CD4-positive, alpha-beta memory T cell (primary cell): ENCODE measurements around the gene SIX1. TPM values are rescaled to one million over a fixed set of nuclear protein-coding genes. Genes with fewer than 3 reads are reported as not detected.

ENCODE experiments used
- CTCF ChIA-PET: fragments of 350-600 bp; sonication (Branson Sonifier 250); formaldehyde crosslinking; loops from one replicate; lab custom pipeline; 2021; ENCODE audit warnings: inconsistent platforms; ENCODE audit not compliant: partially characterized antibody; lab: Charles Lee
- POLR2A ChIA-PET: fragments of 350-600 bp; sonication (Branson Sonifier 250); formaldehyde crosslinking; loops from one replicate; lab custom pipeline; 2021; ENCODE audit not compliant: partially characterized antibody; lab: Charles Lee
- DNase-seq, 5 donors: peaks; one replicate each; pipeline versions ENCODE4 v3.0.0 to v3.0.0-alpha.2; 2020 to 2022; ENCODE audit warnings: mixed read lengths in 1 of 5
- H3K27ac ChIP-seq: one replicate; pipeline ENCODE4 v1.7.0; 2013; ENCODE audit warnings: low read depth, low read length
- H3K27me3 ChIP-seq: 2 replicates; pipeline ENCODE4 v1.7.0; 2013; ENCODE audit warnings: mild to moderate bottlenecking, low read length, moderate library complexity; ENCODE audit not compliant: insufficient read depth
- H3K36me3 ChIP-seq: 2 replicates; pipeline ENCODE4 v1.7.0; 2013; ENCODE audit warnings: mild to moderate bottlenecking, low read length, moderate library complexity; ENCODE audit not compliant: insufficient read depth
- H3K4me1 ChIP-seq: 2 replicates; pipeline ENCODE4 v1.7.0; 2013; ENCODE audit warnings: mild to moderate bottlenecking, low read length, moderate library complexity; ENCODE audit not compliant: insufficient read depth
- H3K4me3 ChIP-seq, 2 donors: one replicate each; pipeline ENCODE4 v1.7.0; 2013; ENCODE audit warnings: low read length in 2 of 2, mild to moderate bottlenecking in 1 of 2
- H3K9me3 ChIP-seq, 2 donors: one replicate each; pipeline ENCODE4 v1.7.0; 2013; ENCODE audit warnings: low read length in 2 of 2, control low read depth in 1 of 2; ENCODE audit not compliant: control insufficient read depth in 1 of 2
- H3K27ac Mint-ChIP-seq, 7 donors: one replicate each; pipeline ENCODE4 v1.8.0; 2020 to 2021; ENCODE audit warnings: mixed read lengths in 7 of 7, mild to moderate bottlenecking in 6 of 7, inconsistent platforms in 3 of 7, moderate library complexity in 3 of 7
- H3K27me3 Mint-ChIP-seq, 2 donors: one replicate each; pipeline ENCODE4 v1.8.0; 2020 to 2021; ENCODE audit warnings: mixed read lengths in 2 of 2
- H3K36me3 Mint-ChIP-seq, 2 donors: one replicate each; pipeline ENCODE4 v1.8.0; 2020 to 2021; ENCODE audit warnings: mixed read lengths in 2 of 2, inconsistent platforms in 1 of 2, mild to moderate bottlenecking in 1 of 2
- H3K4me1 Mint-ChIP-seq, 4 donors: one replicate each; pipeline ENCODE4 v1.8.0; 2020 to 2021; ENCODE audit warnings: mixed read lengths in 4 of 4, mild to moderate bottlenecking in 1 of 4
- H3K4me3 Mint-ChIP-seq, 8 donors: one replicate each; pipeline ENCODE4 v1.8.0; 2020 to 2021; ENCODE audit warnings: mixed read lengths in 8 of 8, mild to moderate bottlenecking in 7 of 8, moderate library complexity in 6 of 8, inconsistent platforms in 3 of 8
- H3K9me3 Mint-ChIP-seq, 8 donors: one replicate each; pipeline ENCODE4 v1.8.0; 2020 to 2021; ENCODE audit warnings: mixed read lengths in 8 of 8, mild to moderate bottlenecking in 5 of 8, inconsistent platforms in 3 of 8, moderate library complexity in 1 of 8
- intact Hi-C: fragments of 100-400 bp; cut with micrococcal nuclease; formaldehyde crosslinking; loops from one replicate; pipeline ENCODE4 v1.15.1; 2023
- polyA plus RNA-seq, 2 donors: library from polyadenylated mRNA; unstranded; fragments of 300-500 nt; fragmentation: Illumina TruSeq; gene quantifications; one replicate each; pipeline ENCODE4 v1.2.3, GENCODE V29; 2021
- total RNA-seq, 2 experiments: library from RNA; stranded (reverse); gene quantifications; one replicate each; pipeline ENCODE4 v1.2.3, GENCODE V29; 2021

Gene SIX1
- total and polyA plus RNA-seq, 4 experiments from 2014 or later: not detected

- ChIA-PET POLR2A (no interaction called here), CTCF (interaction anchor here (0.7 kb wide), 1 partner anchor 484 kb away, joined by 3 read pairs; no protein-coding TSS in a partner anchor)
- Histone ChIP-seq H3K27me3 (no peaks in the 10 kb centered on the region), H3K4me1 (no peaks in the 10 kb centered on the region), H3K27ac (no peak overlapping the region), H3K9me3 (no peaks in the 10 kb centered on the region), H3K36me3 (no peaks in the 10 kb centered on the region), H3K4me3 (no peak overlapping the region)
- Mint-ChIP-seq H3K27ac (no peak overlapping the region), H3K27me3 (peaks cover 5 to 16% of the 10 kb centered on the region in 2 donors), H3K4me1 (no peaks in the 10 kb centered on the region), H3K36me3 (peaks cover 0 to 4% of the 10 kb centered on the region in 2 donors), H3K4me3 (no peak overlapping the region), H3K9me3 (no peaks in the 10 kb centered on the region)
- DNase-seq: no peak
- intact Hi-C loops: no loop called here
Measured at GRCh38 chr14:60679566-60680258, 30.4 kb upstream of the SIX1 start.

GRCh38 chr14:60677701-60678100, 28.4 kb upstream of the SIX1 start:
- peaks cover 0 to 4% of the 10 kb centered on the region in 2 donors for H3K36me3 Mint-ChIP-seq
- no peaks in the 10 kb centered on the region for H3K4me1 ChIP-seq
- CTCF ChIA-PET: no interaction called here
- no peak for DNase-seq
- H3K27ac Mint-ChIP-seq: no peak overlapping the region
- H3K36me3 ChIP-seq: no peaks in the 10 kb centered on the region
- POLR2A ChIA-PET: no interaction called here
- intact Hi-C loops: no loop called here
- no peaks in the 10 kb centered on the region for H3K9me3 ChIP-seq
- H3K27ac ChIP-seq: no peak overlapping the region
- no peak overlapping the region for H3K4me3 Mint-ChIP-seq
- no peaks in the 10 kb centered on the region for H3K27me3 ChIP-seq
- H3K4me1 Mint-ChIP-seq: no peaks in the 10 kb centered on the region
- no peaks in the 10 kb centered on the region for H3K9me3 Mint-ChIP-seq
- peaks cover 3 to 11% of the 10 kb centered on the region in 2 donors for H3K27me3 Mint-ChIP-seq
- H3K4me3 ChIP-seq: no peak overlapping the region

- H3K4me3 Mint-ChIP-seq: no peak overlapping the region
- no peak overlapping the region for H3K27ac Mint-ChIP-seq
- intact Hi-C loops: no loop called here
- Histone ChIP-seq H3K27me3 (no peaks in the 10 kb centered on the region), H3K36me3 (no peaks in the 10 kb centered on the region), H3K4me1 (no peaks in the 10 kb centered on the region), H3K27ac (no peak overlapping the region), H3K9me3 (no peaks in the 10 kb centered on the region), H3K4me3 (no peak overlapping the region)
- DNase-seq: no peak
- CTCF ChIA-PET: no interaction called here
- H3K9me3 Mint-ChIP-seq: no peaks in the 10 kb centered on the region
- H3K36me3 Mint-ChIP-seq: no peaks in the 10 kb centered on the region
- H3K4me1 Mint-ChIP-seq: no peaks in the 10 kb centered on the region
- H3K27me3 Mint-ChIP-seq: peaks cover 3 to 6% of the 10 kb centered on the region in 2 donors
- POLR2A ChIA-PET: no interaction called here
Measured at GRCh38 chr14:60670989-60671388, 21.7 kb upstream of the SIX1 start.

GRCh38 chr14:60668431-60669112, 19.3 kb upstream of the SIX1 start:
- Histone ChIP-seq H3K27me3 (no peaks in the 10 kb centered on the region), H3K27ac (no peak overlapping the region), H3K36me3 (no peaks in the 10 kb centered on the region), H3K4me3 (no peak overlapping the region), H3K4me1 (no peaks in the 10 kb centered on the region), H3K9me3 (no peaks in the 10 kb centered on the region)
- Mint-ChIP-seq H3K4me3 (no peak overlapping the region), H3K27ac (no peak overlapping the region), H3K9me3 (no peaks in the 10 kb centered on the region), H3K4me1 (no peaks in the 10 kb centered on the region), H3K36me3 (no peaks in the 10 kb centered on the region), H3K27me3 (peaks cover 14% of the 10 kb centered on the region in 2 donors)
- POLR2A ChIA-PET: no interaction called here
- DNase-seq: no peak
- CTCF ChIA-PET: no interaction called here
- intact Hi-C loops: no loop called here

- Histone ChIP-seq H3K4me3 (no peak overlapping the region), H3K27me3 (no peaks in the 10 kb centered on the region), H3K4me1 (no peaks in the 10 kb centered on the region), H3K27ac (no peak overlapping the region), H3K9me3 (no peaks in the 10 kb centered on the region), H3K36me3 (no peaks in the 10 kb centered on the region)
- Mint-ChIP-seq H3K27me3 (peaks cover 26 to 29% of the 10 kb centered on the region in 2 donors), H3K4me1 (no peaks in the 10 kb centered on the region), H3K4me3 (no peak overlapping the region), H3K9me3 (no peaks in the 10 kb centered on the region), H3K36me3 (no peaks in the 10 kb centered on the region), H3K27ac (no peak overlapping the region)
- ChIA-PET POLR2A (no interaction called here), CTCF (interaction anchor here (0.7 kb wide), 1 partner anchor 1039 kb away, joined by 3 read pairs; no protein-coding TSS in a partner anchor)
- intact Hi-C loops: no loop called here
- DNase-seq: no peak
Measured at GRCh38 chr14:60665177-60665550, 15.9 kb upstream of the SIX1 start.

- H3K4me3 ChIP-seq: no peak overlapping the region
- peaks cover 8% of the 10 kb centered on the region for H3K27me3 ChIP-seq
- no peak overlapping the region for H3K27ac Mint-ChIP-seq
- no peaks in the 10 kb centered on the region for H3K9me3 ChIP-seq
- peaks cover 3 to 4% (median 3%) of the 10 kb centered on the region in 4 donors for H3K4me1 Mint-ChIP-seq
- no peaks in the 10 kb centered on the region for H3K36me3 ChIP-seq
- H3K9me3 Mint-ChIP-seq: peaks cover 0 to 2% (median 0%) of the 10 kb centered on the region in 8 donors
- peaks cover 1% of the 10 kb centered on the region for H3K4me1 ChIP-seq
- CTCF ChIA-PET: no interaction called here
- H3K4me3 Mint-ChIP-seq: no peak overlapping the region
- DNase-seq: no peak
- peaks cover 36 to 43% of the 10 kb centered on the region in 2 donors for H3K27me3 Mint-ChIP-seq
- H3K27ac ChIP-seq: no peak overlapping the region
- intact Hi-C loops: no loop called here
- no peaks in the 10 kb centered on the region for H3K36me3 Mint-ChIP-seq
- POLR2A ChIA-PET: no interaction called here
Measured at GRCh38 chr14:60662982-60663381, 13.7 kb upstream of the SIX1 start.

GRCh38 chr14:60661721-60662120, 12.4 kb upstream of the SIX1 start:
- H3K36me3 ChIP-seq: no peaks in the 10 kb centered on the region
- no peak overlapping the region for H3K4me3 ChIP-seq
- Mint-ChIP-seq H3K9me3 (peaks cover 0 to 2% (median 0%) of the 10 kb centered on the region in 8 donors), H3K36me3 (no peaks in the 10 kb centered on the region), H3K27me3 (peaks cover 40 to 49% of the 10 kb centered on the region in 2 donors), H3K4me1 (peaks cover 6 to 11% (median 10%) of the 10 kb centered on the region in 4 donors), H3K27ac (no peak overlapping the region), H3K4me3 (no peak overlapping the region)
- peaks cover 15% of the 10 kb centered on the region for H3K27me3 ChIP-seq
- peaks cover 13% of the 10 kb centered on the region for H3K4me1 ChIP-seq
- no peak for DNase-seq
- ChIA-PET CTCF (no interaction called here), POLR2A (no interaction called here)
- H3K9me3 ChIP-seq: no peaks in the 10 kb centered on the region
- intact Hi-C loops: no loop called here
- H3K27ac ChIP-seq: no peak overlapping the region
